SH-SY5Y (cell line): Measurements from ENCODE around the gene RAMP3.

ENCODE experiments used
- GATA2 ChIP-seq: IDR thresholded peaks from 2 replicates; pipeline ENCODE4 v1.6.1; 2011; ENCODE audit warnings: mild to moderate bottlenecking, low read depth, low read length
- GATA3 ChIP-seq: IDR thresholded peaks from 2 replicates; pipeline ENCODE4 v1.6.1; 2011; ENCODE audit warnings: low read depth, mild to moderate bottlenecking, low read length, moderate library complexity

GRCh38 chr7:45123913-45124710, 33.5 kb upstream of the RAMP3 start:
- TF ChIP-seq GATA2: no peak
- TF ChIP-seq GATA3: no peak
